GM12872 (cell line): ENCODE data around the gene SLC43A3.

ENCODE experiments used
- TF ChIP-seq, protein P1 (sequence below): IDR thresholded peaks from 3 replicates; pipeline ENCODE4 v1.5.1; 2011; ENCODE audit warnings: low read depth, mild to moderate bottlenecking, low read length, moderate library complexity; ENCODE audit not compliant: insufficient read depth

SLC43A3 gene

DNA sequence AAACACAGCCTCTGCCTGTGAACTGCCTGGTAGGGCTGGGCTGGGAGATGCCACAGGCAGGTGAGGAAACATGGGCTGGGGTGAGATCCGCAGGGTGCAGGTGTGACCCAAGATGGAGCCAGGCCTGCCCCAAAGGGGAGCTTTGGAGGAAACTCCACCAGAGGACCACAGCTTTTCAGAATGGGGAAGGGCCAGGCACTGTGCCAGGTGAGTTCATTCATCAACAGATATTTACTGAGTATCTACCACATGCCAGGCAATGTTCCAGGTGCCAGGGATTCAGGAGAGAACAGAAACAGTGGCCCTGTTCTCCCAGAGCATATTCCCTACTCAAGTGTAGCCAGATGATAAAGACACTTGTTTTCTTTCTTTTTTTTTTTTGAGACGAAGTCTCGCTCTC lies 44.6 kb upstream of the SLC43A3 start:
- TF ChIP-seq, protein P1, sequence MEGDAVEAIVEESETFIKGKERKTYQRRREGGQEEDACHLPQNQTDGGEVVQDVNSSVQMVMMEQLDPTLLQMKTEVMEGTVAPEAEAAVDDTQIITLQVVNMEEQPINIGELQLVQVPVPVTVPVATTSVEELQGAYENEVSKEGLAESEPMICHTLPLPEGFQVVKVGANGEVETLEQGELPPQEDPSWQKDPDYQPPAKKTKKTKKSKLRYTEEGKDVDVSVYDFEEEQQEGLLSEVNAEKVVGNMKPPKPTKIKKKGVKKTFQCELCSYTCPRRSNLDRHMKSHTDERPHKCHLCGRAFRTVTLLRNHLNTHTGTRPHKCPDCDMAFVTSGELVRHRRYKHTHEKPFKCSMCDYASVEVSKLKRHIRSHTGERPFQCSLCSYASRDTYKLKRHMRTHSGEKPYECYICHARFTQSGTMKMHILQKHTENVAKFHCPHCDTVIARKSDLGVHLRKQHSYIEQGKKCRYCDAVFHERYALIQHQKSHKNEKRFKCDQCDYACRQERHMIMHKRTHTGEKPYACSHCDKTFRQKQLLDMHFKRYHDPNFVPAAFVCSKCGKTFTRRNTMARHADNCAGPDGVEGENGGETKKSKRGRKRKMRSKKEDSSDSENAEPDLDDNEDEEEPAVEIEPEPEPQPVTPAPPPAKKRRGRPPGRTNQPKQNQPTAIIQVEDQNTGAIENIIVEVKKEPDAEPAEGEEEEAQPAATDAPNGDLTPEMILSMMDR, result no peak

DNA sequence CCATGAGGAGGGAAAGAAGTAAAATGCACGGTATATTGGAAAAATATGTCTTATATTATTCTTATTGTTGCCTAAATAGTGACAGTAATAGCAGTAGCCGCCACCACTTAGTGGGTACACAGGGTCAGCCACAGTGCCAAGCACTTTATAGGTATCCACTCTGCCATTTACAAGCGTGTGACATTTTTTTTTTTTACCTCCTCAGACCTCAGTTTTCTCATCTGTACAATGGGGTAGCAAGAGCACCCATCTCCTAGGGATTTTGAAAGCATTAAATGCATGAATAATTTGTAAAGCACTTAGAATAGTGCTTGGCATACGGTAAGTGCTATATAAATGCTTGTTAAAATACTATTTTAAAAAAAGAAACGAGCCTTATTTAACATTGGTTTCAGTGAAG lies 42.3 kb upstream of the SLC43A3 start:
- TF ChIP-seq, protein P1, result no peak

DNA sequence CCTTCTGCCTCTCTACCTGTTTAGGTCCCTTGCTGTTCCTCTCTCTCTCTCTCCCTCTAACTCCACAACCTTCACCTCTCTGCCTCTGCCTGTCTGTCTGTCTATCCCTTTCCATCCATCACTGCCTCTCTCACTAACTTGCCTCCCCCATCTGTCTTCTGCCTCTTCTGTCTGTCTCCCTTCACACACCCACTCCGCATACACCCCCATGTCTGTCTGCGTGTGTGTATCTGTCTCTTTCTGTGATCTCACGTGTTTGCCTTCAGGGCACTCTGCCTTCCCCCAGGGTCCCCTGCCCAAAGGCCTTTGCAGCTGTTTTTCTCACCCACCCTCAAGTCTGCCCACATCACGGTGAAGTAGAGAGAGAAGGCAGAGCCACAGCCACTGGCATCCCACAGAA lies 41.4 kb upstream of the SLC43A3 start:
- TF ChIP-seq, protein P1, result no peak

DNA sequence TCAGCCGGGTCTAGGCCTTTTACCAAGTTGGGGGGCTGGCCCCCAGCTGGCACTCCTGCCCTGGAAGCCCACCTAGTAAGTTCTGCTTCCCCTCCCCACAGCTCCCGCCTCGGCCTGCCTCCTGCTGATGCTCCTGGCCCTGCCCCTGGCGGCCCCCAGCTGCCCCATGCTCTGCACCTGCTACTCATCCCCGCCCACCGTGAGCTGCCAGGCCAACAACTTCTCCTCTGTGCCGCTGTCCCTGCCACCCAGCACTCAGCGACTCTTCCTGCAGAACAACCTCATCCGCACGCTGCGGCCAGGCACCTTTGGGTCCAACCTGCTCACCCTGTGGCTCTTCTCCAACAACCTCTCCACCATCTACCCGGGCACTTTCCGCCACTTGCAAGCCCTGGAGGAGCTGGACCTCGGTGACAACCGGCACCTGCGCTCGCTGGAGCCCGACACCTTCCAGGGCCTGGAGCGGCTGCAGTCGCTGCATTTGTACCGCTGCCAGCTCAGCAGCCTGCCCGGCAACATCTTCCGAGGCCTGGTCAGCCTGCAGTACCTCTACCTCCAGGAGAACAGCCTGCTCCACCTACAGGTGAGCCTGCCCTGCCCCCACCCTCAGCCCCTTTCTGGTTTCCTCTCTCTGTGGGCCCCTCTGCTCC lies 40.7 kb upstream of the SLC43A3 start:
- TF ChIP-seq, protein P1, result no peak

DNA sequence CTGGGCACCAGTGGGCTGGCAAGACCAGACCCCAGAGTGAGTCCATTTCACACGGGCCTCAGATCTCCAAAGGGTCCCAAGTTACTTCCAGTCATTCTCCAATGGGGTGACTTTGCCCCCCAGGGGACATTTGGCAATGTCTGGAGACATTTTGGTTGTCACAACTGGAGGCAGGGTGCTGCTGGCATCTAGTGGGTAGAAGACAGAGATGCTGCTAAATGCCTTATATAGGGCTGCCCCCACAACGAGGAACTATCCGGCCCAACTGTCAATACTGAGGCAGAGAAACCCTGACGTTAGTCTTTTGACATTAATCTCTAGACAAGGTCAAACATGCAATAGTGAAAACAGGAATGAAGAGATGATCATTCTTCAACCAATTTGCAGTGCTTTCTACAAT lies 39.8 kb upstream of the SLC43A3 start:
- TF ChIP-seq, protein P1, result no peak

DNA sequence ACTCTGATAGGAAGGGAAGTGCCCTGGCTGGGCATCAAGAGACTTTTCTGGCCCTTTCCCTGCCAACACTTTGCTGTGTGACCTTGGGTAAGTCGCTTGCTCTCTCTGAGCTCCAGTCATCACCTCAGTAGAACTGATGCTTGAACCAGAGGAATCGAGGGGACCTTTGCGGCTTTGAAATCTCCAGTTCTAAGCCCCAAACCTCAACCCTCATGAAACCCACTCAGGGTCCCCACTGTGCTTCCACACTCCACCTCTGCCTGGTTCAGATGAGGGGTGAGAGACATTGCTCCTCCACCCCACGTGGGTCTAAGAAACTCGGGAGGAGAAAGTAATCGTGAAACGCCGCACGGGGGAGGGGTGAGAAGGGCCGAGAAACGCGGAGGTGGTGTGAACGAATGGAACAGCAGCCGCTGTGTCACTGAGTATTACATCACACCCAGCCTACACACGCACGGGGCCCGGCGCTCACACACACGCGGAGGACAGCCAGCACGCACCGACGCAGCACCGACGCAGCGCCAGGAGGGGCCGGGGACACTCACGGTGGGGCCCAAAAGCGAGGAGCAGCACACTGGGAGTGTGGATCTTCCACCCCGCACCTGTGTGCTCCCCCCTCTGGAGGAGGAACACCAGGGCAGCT lies 37.7 kb upstream of the SLC43A3 start:
- TF ChIP-seq, protein P1, result no peak

DNA sequence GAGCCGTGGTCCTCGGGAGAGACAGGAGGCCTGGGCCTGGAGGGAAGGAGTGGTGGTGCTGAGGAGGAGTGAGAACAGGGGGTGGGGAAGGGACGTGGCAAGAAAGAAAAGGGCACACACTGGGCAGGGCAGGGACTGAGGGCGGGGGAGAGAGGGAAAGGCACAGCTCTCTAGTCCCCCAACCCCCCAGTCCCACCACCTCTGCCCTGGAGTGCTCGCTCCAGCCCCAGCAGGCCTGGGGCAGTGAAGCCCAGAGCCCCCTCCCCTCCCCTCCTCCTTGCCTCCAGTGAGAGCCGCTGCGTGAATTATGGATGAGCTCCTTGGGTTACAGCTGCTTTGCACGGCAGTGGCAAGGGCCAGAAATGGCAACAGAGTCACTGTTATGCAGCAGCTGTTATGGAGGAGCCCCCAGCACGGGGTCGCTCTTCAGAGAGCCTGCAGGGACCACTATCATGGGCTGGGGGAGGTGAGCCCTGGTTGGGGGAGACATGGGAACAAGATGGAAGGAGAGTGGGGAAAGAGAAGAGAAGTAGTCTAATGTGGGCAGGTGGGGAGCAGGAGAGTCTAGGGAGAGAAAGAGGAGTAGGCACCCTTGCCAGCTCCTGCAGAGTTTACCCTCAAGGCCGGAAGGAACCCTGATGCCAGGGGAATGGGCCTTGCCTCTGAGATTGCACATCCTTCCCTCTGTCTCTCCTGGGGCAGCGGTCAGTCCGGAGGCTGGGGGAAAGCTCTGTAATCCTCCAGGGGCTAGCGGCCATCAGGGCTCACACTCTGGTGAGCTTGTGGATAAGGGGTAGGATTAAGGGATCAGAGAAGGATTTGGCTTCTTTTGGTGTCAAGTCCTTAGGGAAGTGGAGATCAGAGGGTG lies 37.0 kb upstream of the SLC43A3 start:
- TF ChIP-seq, protein P1, result no peak
